ENCODE measurements around the gene NUMB.

The NUMB gene

DNA sequence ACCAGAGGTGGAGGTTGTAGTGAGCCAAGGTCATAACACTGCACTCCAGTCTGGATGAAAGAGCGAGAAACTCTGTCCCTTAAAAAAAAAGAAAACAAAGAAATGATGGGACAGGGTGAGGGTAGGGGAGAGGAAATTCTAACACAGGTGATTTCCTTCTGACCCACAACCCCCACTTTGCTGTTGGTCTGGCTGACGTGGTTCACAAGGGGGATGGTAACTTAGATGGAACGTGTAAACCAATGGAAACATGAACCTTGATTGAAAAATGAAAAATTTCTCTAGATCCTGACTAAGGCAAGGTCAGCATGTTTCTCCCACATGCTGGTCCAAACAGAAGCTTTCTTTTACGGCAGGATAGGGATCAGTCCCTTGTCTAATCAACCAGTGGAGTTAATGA, 16.6 kb upstream of the NUMB start:
- DNase-seq (ENCODE audit: low spot score): no peak
- no peak for TF ChIP-seq CTCF (IDR thresholded peaks at IDR 0.05; ENCODE audit: extremely low read depth, insufficient read depth, missing control alignments)
- in situ Hi-C loops (cut with MboI; ENCODE audit: low pct_unique_long_range_greater_than_20kb, low sequenced_read_pairs, unreplicated experiment): loop anchor here (10.0 kb wide), 1 partner anchor 430 kb away; no protein-coding TSS in a partner anchor

DNA sequence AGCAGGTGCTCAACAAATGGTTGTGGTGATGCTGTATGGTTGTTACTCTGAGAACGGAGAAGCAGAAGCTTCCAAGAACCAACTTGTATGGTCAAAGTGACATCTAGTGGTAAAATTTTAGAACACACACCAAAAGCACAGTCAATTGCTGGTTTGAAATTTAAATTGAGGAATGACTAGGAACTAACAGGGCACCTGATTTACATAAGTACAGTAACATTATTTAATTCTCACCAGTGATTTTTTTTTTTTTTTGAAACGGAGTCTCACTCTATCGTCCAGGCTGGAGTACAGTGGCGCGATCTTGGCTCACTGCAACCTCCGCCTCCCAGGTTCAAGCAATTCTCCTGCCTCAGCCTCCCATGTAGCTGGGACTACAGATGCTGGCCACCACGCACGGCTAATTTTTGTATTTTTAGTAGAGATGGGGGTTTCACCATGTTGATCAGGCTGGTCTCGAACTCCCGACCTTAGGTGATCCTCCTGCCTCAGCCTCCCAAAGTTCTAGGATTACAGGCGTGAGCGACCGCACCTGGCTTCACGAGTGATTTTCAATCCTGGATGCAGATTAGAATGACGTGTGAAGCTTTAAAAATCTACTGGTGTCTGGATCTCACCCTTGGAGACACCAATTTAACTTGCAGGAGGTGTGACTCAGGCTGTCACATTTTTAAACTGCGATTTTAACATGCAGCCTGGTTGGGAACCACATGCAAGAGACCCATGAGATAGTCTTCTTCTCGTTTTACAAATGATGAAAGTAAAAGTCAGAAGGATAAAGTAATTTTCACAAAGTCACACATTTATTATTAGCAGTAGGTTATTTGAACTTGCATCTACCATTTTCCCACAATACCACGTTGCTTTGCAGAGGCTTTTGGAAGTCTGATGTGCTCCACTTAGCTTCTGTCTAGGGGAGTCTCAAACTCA, 14.1 kb upstream of the NUMB start:
- peak; percentile 68 for DNase-seq (ENCODE audit: low spot score)
- in situ Hi-C loops (cut with MboI; ENCODE audit: low pct_unique_long_range_greater_than_20kb, low sequenced_read_pairs, unreplicated experiment): loop anchor here (10.0 kb wide), 1 partner anchor 428 kb away; no protein-coding TSS in a partner anchor
- TF ChIP-seq CTCF (IDR thresholded peaks at IDR 0.05; ENCODE audit: extremely low read depth, insufficient read depth, missing control alignments): peak; percentile 62

DNA sequence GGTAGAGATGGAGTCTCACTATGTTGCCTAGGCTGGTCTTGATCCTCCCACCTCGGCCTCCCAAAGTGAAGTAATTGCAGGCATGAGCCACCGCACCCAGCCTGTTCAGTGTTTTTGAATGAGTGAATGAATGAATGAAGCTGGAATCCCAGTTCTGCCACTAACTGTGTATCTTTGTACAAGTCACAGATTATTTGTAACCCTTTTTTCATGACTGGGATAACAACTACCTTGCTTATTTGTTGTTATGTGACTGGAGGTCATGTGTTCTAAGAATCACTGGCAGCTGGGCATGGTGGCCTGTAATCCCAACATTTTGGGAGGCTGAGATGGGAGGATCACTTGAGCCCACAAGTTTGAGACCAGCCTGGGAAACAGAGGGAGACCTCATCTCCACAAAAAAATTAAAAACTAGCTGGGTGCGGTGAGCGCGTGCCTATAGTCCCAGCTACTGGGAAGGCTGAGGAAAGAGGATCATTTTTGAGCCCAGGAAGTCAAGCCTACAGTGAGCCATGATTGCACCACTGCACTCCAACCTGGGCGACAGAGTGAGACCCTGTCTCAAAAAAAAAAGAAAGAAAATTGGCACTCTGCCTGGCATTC, 13.3 kb upstream of the NUMB start:
- no peak for DNase-seq (ENCODE audit: low spot score)
- no peak for TF ChIP-seq CTCF (IDR thresholded peaks at IDR 0.05; ENCODE audit: extremely low read depth, insufficient read depth, missing control alignments)
- in situ Hi-C loops (cut with MboI; ENCODE audit: low pct_unique_long_range_greater_than_20kb, low sequenced_read_pairs, unreplicated experiment): loop anchor here (10.0 kb wide), 1 partner anchor 427 kb away; no protein-coding TSS in a partner anchor

DNA sequence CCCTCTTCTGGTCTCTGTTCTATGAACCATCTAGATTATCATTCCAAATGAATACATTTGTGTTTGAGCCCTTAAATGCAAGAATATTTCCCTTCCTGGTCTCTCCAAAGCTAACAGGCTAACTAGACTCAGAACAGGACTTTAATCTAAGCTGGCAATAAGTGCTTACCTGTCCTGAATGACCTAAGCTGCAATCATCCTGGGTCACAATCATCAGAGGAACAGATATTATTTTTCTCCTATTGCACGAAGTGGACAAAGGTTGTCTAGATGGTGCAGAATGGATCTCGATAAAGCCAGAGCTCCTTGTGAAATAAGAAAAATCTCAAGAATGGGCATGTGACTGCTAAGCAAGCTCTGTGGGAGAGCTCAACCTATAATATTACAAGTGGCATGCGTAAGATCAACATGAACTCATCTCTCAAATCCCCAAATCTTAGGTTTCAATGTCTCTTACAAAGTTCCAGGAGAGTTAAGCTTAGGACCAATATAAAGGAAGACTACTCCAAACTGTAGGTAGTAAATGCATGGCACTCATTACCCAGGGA, 10.6 kb upstream of the NUMB start:
- DNase-seq (ENCODE audit: low spot score): no peak
- in situ Hi-C loops (cut with MboI; ENCODE audit: low pct_unique_long_range_greater_than_20kb, low sequenced_read_pairs, unreplicated experiment): loop anchor here (10.0 kb wide), 1 partner anchor 174 kb away; no protein-coding TSS in a partner anchor
- no peak for TF ChIP-seq CTCF (IDR thresholded peaks at IDR 0.05; ENCODE audit: extremely low read depth, insufficient read depth, missing control alignments)

DNA sequence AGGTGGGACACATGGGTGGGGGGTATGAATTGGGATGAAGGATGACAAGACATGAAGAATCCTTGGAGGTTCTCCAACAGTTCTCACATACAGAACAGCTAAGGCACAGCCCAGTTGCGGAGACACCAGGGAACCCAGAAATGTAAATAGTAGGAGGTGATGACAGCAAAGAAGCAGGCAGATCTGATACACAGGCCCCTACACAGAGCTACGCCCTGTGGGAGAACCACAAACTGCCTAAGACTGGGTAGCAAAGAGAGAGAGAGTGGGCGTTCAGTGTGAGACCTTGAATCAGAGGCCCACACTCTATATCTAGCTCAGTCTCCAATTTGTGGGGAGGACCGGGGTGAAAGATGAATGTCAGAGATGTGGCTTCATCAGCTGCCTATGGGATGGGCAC, 9.5 kb upstream of the NUMB start:
- DNase-seq (ENCODE audit: low spot score): no peak
- in situ Hi-C loops (cut with MboI; ENCODE audit: low pct_unique_long_range_greater_than_20kb, low sequenced_read_pairs, unreplicated experiment): loop anchor here (10.0 kb wide), 1 partner anchor 173 kb away; no protein-coding TSS in a partner anchor
- TF ChIP-seq CTCF (IDR thresholded peaks at IDR 0.05; ENCODE audit: extremely low read depth, insufficient read depth, missing control alignments): no peak

DNA sequence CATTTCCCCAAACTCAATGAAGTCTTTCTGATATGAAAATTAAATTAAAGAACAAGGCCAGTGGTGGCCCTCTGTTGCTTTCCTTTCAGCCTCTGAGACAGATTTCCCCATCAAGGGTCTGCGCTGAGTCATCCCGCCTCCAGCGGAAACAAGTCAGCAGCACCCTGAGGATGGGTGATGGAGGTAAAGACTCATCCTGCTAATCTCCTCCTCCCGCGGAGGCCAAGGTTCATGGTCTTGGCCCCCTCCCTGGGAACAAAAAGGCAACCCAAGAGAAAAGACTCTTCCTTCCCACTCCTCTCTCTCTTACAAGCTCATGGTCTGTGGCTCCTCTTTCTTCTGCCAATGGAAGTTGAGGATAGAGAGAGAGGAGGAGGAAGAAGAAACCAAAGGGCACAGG, 9.0 kb upstream of the NUMB start:
- TF ChIP-seq CTCF (IDR thresholded peaks at IDR 0.05; ENCODE audit: extremely low read depth, insufficient read depth, missing control alignments): no peak
- in situ Hi-C loops (cut with MboI; ENCODE audit: low pct_unique_long_range_greater_than_20kb, low sequenced_read_pairs, unreplicated experiment): loop anchor here (10.0 kb wide), 1 partner anchor 173 kb away; no protein-coding TSS in a partner anchor
- DNase-seq (ENCODE audit: low spot score): no peak

All from GM13977 (cell line).